H1 (cell line): ENCODE data around the gene ANXA3. TPM values are rescaled to one million over a fixed set of nuclear protein-coding genes. Genes with fewer than 3 reads are reported as not detected.

ENCODE experiments used
- CTCF ChIA-PET: fragments of 300-600 bp; sonication (Branson Sonifier 250); formaldehyde crosslinking; loops from one replicate; lab custom pipeline; 2021; ENCODE audit not compliant: partially characterized antibody; lab: Charles Lee
- POLR2A ChIA-PET: fragments of 300-600 bp; sonication (Branson Sonifier 250); formaldehyde crosslinking; loops from one replicate; lab custom pipeline; 2021; ENCODE audit warnings: inconsistent platforms; ENCODE audit not compliant: partially characterized antibody; lab: Charles Lee
- DNase-seq, 2 experiments: peaks; one replicate each; pipeline versions ENCODE4 v3.0.0 to v3.0.0-alpha.2; 2010 to 2022; ENCODE audit warnings: low spot score in 2 of 2, low read depth in 1 of 2, mixed read lengths in 1 of 2
- FAIRE-seq: peaks from 2 replicates; lab custom pipeline; 2011; peaks lifted over from hg19 to GRCh38; lab: Jason Lieb, UNC
- H2AFZ ChIP-seq: 2 replicates; pipeline ENCODE4 v1.8.1; 2012; ENCODE audit warnings: low read length, inconsistent platforms
- H2AK5ac ChIP-seq: 2 replicates; pipeline ENCODE4 v1.6.1; 2013; ENCODE audit warnings: low read depth, low read length
- H2BK120ac ChIP-seq: replicated peaks from 2 replicates; pipeline ENCODE3; 2013; ENCODE audit warnings: low read depth, low read length, inconsistent platforms
- H2BK12ac ChIP-seq: 2 replicates; pipeline ENCODE4 v1.6.1; 2013; ENCODE audit warnings: low read depth, low read length
- H2BK15ac ChIP-seq: 2 replicates; pipeline ENCODE4 v1.6.1; 2013; ENCODE audit warnings: low read length
- H2BK20ac ChIP-seq: 2 replicates; pipeline ENCODE4 v1.6.1; 2013; ENCODE audit warnings: low read length
- H2BK5ac ChIP-seq: 2 replicates; pipeline ENCODE4 v1.6.1; 2013; ENCODE audit warnings: low read depth, low read length
- H3K14ac ChIP-seq: 2 replicates; pipeline ENCODE4 v1.6.1; 2013; ENCODE audit warnings: inconsistent platforms; ENCODE audit not compliant: insufficient read length
- H3K18ac ChIP-seq: 2 replicates; pipeline ENCODE4 v1.6.1; 2013; ENCODE audit warnings: low read length; ENCODE audit errors: extremely low read depth
- H3K23ac ChIP-seq: 2 replicates; pipeline ENCODE4 v1.6.1; 2013; ENCODE audit warnings: inconsistent platforms; ENCODE audit not compliant: insufficient read length
- H3K23me2 ChIP-seq: 2 replicates; pipeline ENCODE4 v1.6.1; 2013; ENCODE audit warnings: low read depth, low read length
- H3K27ac ChIP-seq: 2 replicates; pipeline ENCODE4 v1.6.1; 2011; ENCODE audit warnings: low read depth, low read length, inconsistent platforms
- H3K27me3 ChIP-seq, 4 experiments: replicated peaks in 1 of 4; 1 replicate in 1 of 4; 2 replicates in 3 of 4; pipeline versions ENCODE4 v1.6.1 to v1.8.1; 2011 to 2013; ENCODE audit warnings: low read length in 3 of 4, mild to moderate bottlenecking in 3 of 4, inconsistent platforms in 2 of 4, mixed read lengths in 2 of 4, moderate library complexity in 1 of 4; ENCODE audit not compliant: control insufficient read depth in 3 of 4, insufficient read depth in 3 of 4; ENCODE audit errors: extremely low read depth in 1 of 4
- H3K36me3 ChIP-seq, 4 experiments: 2 replicates each; pipeline versions ENCODE4 v1.6.1 to v1.8.1; 2011 to 2013; ENCODE audit warnings: mild to moderate bottlenecking in 4 of 4, low read length in 3 of 4, moderate library complexity in 2 of 4, control low read depth in 1 of 4, inconsistent platforms in 1 of 4; ENCODE audit not compliant: insufficient read depth in 4 of 4, control insufficient read depth in 2 of 4
- H3K4ac ChIP-seq: replicated peaks from 2 replicates; pipeline ENCODE3; 2013; ENCODE audit warnings: low read length, low read depth, mixed read lengths, inconsistent platforms; ENCODE audit not compliant: insufficient read length
- H3K4me1 ChIP-seq, 4 experiments: replicated peaks in 1 of 4; 1 replicate in 1 of 4; 2 replicates in 3 of 4; pipeline versions ENCODE4 v1.6.1 to v1.8.1; 2011 to 2013; ENCODE audit warnings: low read length in 3 of 4, inconsistent platforms in 2 of 4, mixed read lengths in 1 of 4; ENCODE audit not compliant: insufficient read depth in 4 of 4, control insufficient read depth in 3 of 4
- H3K4me2 ChIP-seq, 2 experiments: 2 replicates each; pipeline versions ENCODE4 v1.6.1 to v1.8.1; 2011 to 2013; ENCODE audit warnings: low read depth in 2 of 2, low read length in 2 of 2, control low read depth in 1 of 2, inconsistent platforms in 1 of 2, mild to moderate bottlenecking in 1 of 2; ENCODE audit not compliant: insufficient read depth in 1 of 2
- H3K4me3 ChIP-seq, 4 experiments: fragments of 200-600, 300-600 bp in 1 of 4; sonication (generic), shearing (Covaris generic), sonication (Bioruptor Twin) in 1 of 4; 2 replicates each; pipeline versions ENCODE4 v1.5.1 to v1.8.1; 2011 to 2016; ENCODE audit warnings: low read length in 4 of 4, low read depth in 3 of 4, control low read depth in 2 of 4, inconsistent platforms in 2 of 4, mild to moderate bottlenecking in 2 of 4, mixed read lengths in 1 of 4, moderate library complexity in 1 of 4; ENCODE audit not compliant: insufficient read depth in 2 of 4; ENCODE audit errors: extremely low read depth in 1 of 4
- H3K56ac ChIP-seq: replicated peaks from 2 replicates; pipeline ENCODE3; 2013; ENCODE audit warnings: low read depth, mild to moderate bottlenecking, mixed read lengths, low read length, inconsistent platforms; ENCODE audit not compliant: insufficient read length
- H3K79me1 ChIP-seq: 2 replicates; pipeline ENCODE4 v1.6.1; 2013; ENCODE audit warnings: low read depth, low read length, control low read depth
- H3K79me2 ChIP-seq, 2 experiments: 2 replicates each; pipeline versions ENCODE4 v1.6.1 to v1.8.1; 2012 to 2013; ENCODE audit warnings: low read length in 2 of 2, mild to moderate bottlenecking in 2 of 2, inconsistent platforms in 1 of 2; ENCODE audit not compliant: insufficient read depth in 2 of 2, control insufficient read depth in 1 of 2
- H3K9ac ChIP-seq, 4 experiments: replicated peaks in 1 of 4; 1 replicate in 1 of 4; 2 replicates in 3 of 4; pipeline versions ENCODE4 v1.6.1 to v1.8.1; 2011 to 2013; ENCODE audit warnings: low read depth in 3 of 4, low read length in 3 of 4, control low read depth in 2 of 4, mild to moderate bottlenecking in 2 of 4, moderate library complexity in 2 of 4, inconsistent platforms in 1 of 4; ENCODE audit errors: extremely low read depth in 1 of 4
- H3K9me3 ChIP-seq, 2 experiments: 2 replicates each; pipeline versions ENCODE4 v1.6.1 to v1.8.1; 2012 to 2013; ENCODE audit warnings: mild to moderate bottlenecking in 2 of 2, moderate library complexity in 2 of 2, control low read depth in 1 of 2, inconsistent platforms in 1 of 2, low read depth in 1 of 2, low read length in 1 of 2, mixed read lengths in 1 of 2; ENCODE audit not compliant: insufficient read depth in 2 of 2
- H4K20me1 ChIP-seq, 2 experiments: replicated peaks in 1 of 2; 2 replicates each; pipeline versions ENCODE3 to v1.8.1; 2011 to 2013; ENCODE audit warnings: inconsistent platforms in 2 of 2, low read length in 2 of 2, mild to moderate bottlenecking in 1 of 2; ENCODE audit not compliant: insufficient read depth in 2 of 2, control insufficient read depth in 1 of 2
- H4K5ac ChIP-seq: 2 replicates; pipeline ENCODE4 v1.6.1; 2013; ENCODE audit warnings: low read length, low read depth, mixed read lengths, inconsistent platforms; ENCODE audit not compliant: insufficient read length
- H4K8ac ChIP-seq: 2 replicates; pipeline ENCODE4 v1.8.0; 2013; ENCODE audit warnings: mild to moderate bottlenecking, moderate library complexity, low read length, inconsistent platforms; ENCODE audit not compliant: insufficient read depth; ENCODE audit errors: extremely low read depth
- H4K91ac ChIP-seq: replicated peaks from 2 replicates; pipeline ENCODE3; 2013; ENCODE audit warnings: low read length, mixed read lengths, inconsistent platforms; ENCODE audit not compliant: insufficient read length
- ATF2 ChIP-seq: IDR thresholded peaks from 2 replicates; pipeline ENCODE4 v1.6.1; 2012; ENCODE audit warnings: low read length, inconsistent platforms
- CBX5 ChIP-seq: fragments of 300-800, 300-1000 bp; sonication (generic); IDR thresholded peaks from 2 replicates; pipeline ENCODE4 v1.7.1; 2016; ENCODE audit warnings: antibody characterized with exemption, low read length, low read depth
- CREB1 ChIP-seq: IDR thresholded peaks from 2 replicates; pipeline ENCODE4 v1.6.1; 2012; ENCODE audit warnings: inconsistent platforms
- FOSL1 ChIP-seq: IDR thresholded peaks from 2 replicates; pipeline ENCODE4 v1.6.1; 2011; ENCODE audit warnings: mild to moderate bottlenecking, low read depth, low read length, moderate library complexity; ENCODE audit not compliant: insufficient read depth
- GTF2F1 ChIP-seq: IDR thresholded peaks from 2 replicates; pipeline ENCODE4 v1.6.1; 2012; ENCODE audit warnings: low read depth, low read length, improper control_type of control experiment, borderline replicate concordance
- KDM1A ChIP-seq: fragments of 200-600, 300-600 bp; sonication (generic); IDR thresholded peaks from 2 replicates; pipeline ENCODE4 v1.7.1; 2016; ENCODE audit warnings: mild to moderate bottlenecking, low read length, borderline replicate concordance
- SAP30 ChIP-seq: fragments of 300-600 bp; sonication (generic); IDR thresholded peaks from 2 replicates; pipeline ENCODE4 v1.7.1; 2012; ENCODE audit warnings: low read length, moderate library complexity, mild to moderate bottlenecking, inconsistent platforms; ENCODE audit not compliant: insufficient read depth, insufficient replicate concordance
- WGBS, 2 experiments: shearing (Covaris generic) in 1 of 2; methylation state at CpG; one replicate each; pipeline versions ENCODE4 v1.1.6 to v1.1.7; 2013 to 2015; ENCODE audit warnings: low lambda C conversion rate in 2 of 2, mixed read lengths in 2 of 2, inconsistent platforms in 1 of 2, low coverage in 1 of 2, missing lambda C conversion rate in 1 of 2; ENCODE audit not compliant: insufficient replicate concordance in 2 of 2, insufficient coverage in 1 of 2, insufficient read length in 1 of 2; ENCODE audit errors: extremely low coverage in 1 of 2, missing lambda C conversion rate in 1 of 2; 5-methylcytosine and 5-hydroxymethylcytosine counted together
- polyA plus RNA-seq, 7 experiments: library from polyadenylated mRNA; depleted of rRNA in 3 of 7; stranded (reverse) in 5 of 7; unstranded in 2 of 7; fragments of >200 nt in 5 of 7; fragments of 200-250 nt in 2 of 7; gene quantifications; 1 replicate in 5 of 7; 2 replicates in 1 of 7; 4 replicates in 1 of 7; pipeline versions ENCODE4 v1.2.1 to v1.2.3, GENCODE V29; 2011 to 2013; ENCODE audit warnings: missing spikeins in 2 of 7, mixed read lengths in 2 of 7
- total RNA-seq: library from RNA; stranded (reverse); fragmentation: NEBNext Ultra II Directional; extraction: Animal tissue kit (Norgen Biotek cat#: 25700); gene quantifications from 2 replicates; pipeline ENCODE4 v1.2.1, GENCODE V29; 2021

The ANXA3 gene
- total and polyA plus RNA-seq, 2 of the 8 experiments (the other 6 are each of a cell fraction or from before 2014, with no cell fraction given), result 10.3 to 27.3 TPM

GRCh38 chr4:78625073-78625472 lies 73.5 kb downstream of the ANXA3 start:
- CTCF ChIA-PET, result interaction anchor here (1.5 kb wide), 1 partner anchor 8 kb away, joined by 4 read pairs; no protein-coding TSS in a partner anchor
- no peak for FAIRE-seq
- no peak for TF ChIP-seq CBX5
- TF ChIP-seq KDM1A, result no peak
- no peak for TF ChIP-seq CREB1
- TF ChIP-seq GTF2F1, result no peak
- TF ChIP-seq FOSL1, result no peak
- no peak for TF ChIP-seq SAP30
- TF ChIP-seq ATF2, result no peak

More at GRCh38 chr4:78625073-78625472, 73.5 kb downstream of the ANXA3 start:
- Histone ChIP-seq H3K4me2 (no peak overlapping the region), H2AFZ (no peak overlapping the region), H3K27me3 (no peaks in the 10 kb centered on the region), H3K79me1 (no peaks in the 10 kb centered on the region), H4K5ac (no peak overlapping the region), H3K79me2 (no peaks in the 10 kb centered on the region), H2BK120ac (no peak overlapping the region), H2AK5ac (no peak overlapping the region), H4K20me1 (no peaks in the 10 kb centered on the region), H3K9ac (no peak overlapping the region), H3K36me3 (no peaks in the 10 kb centered on the region), H3K14ac (no peak overlapping the region), H3K18ac (no peak overlapping the region), H3K4me1 (no peaks in the 10 kb centered on the region), H2BK5ac (no peak overlapping the region), H2BK20ac (no peak overlapping the region), H3K27ac (no peak overlapping the region), H4K8ac (no peak overlapping the region), H3K4me3 (no peak overlapping the region), H2BK12ac (no peak overlapping the region), H3K9me3 (no peaks in the 10 kb centered on the region), H3K23me2 (no peaks in the 10 kb centered on the region), H3K56ac (no peak overlapping the region), H3K23ac (no peak overlapping the region), H4K91ac (no peak overlapping the region), H3K4ac (no peak overlapping the region), H2BK15ac (no peak overlapping the region)
- 84% methylated on average over 2 of the region's 2 CpGs; no CpG with 5 or more reads in 1 of the 2 experiments for WGBS, 2 experiments
- no peak for DNase-seq
- POLR2A ChIA-PET, result no interaction called here
